ENCODE results near the gene IL10RA.

IL10RA gene

GRCh38 chr11:117978991-117979390 lies 7.2 kb upstream of the IL10RA start:
- no peak overlapping the region for H2AFZ ChIP-seq (ENCODE audit: low read depth, low read length)
- H3K4me3 ChIP-seq (ENCODE audit: low read length) = no peak overlapping the region
- H3K36me3 ChIP-seq (replicated peaks; ENCODE audit: low read depth, low read length) = peaks cover 41% of the 10 kb centered on the region
- no peaks in the 10 kb centered on the region for H4K20me1 ChIP-seq (ENCODE audit: insufficient read depth, low read length)
- H3K4me2 ChIP-seq (ENCODE audit: low read length) = no peak overlapping the region
- peaks cover 40% of the 10 kb centered on the region for H3K4me1 ChIP-seq (ENCODE audit: low read length)
- H3K79me2 ChIP-seq (ENCODE audit: low read length) = peaks cover 9% of the 10 kb centered on the region
- no peaks in the 10 kb centered on the region for H3K27me3 ChIP-seq (ENCODE audit: low read depth, low read length)
- peak overlapping the region; percentile 45; the same call in 1 of the 2 replicates for H3K9ac ChIP-seq (ENCODE audit: low read length)
- no peak for TF ChIP-seq EZH2phosphoT487 (IDR thresholded peaks at IDR 0.05; ENCODE audit: low read depth)
- no peak for TF ChIP-seq CTCF (IDR thresholded peaks at IDR 0.05; ENCODE audit: low read depth, low read length)
- no peaks in the 10 kb centered on the region for H3K9me3 ChIP-seq (ENCODE audit: insufficient read depth, low read length)
- H3K27ac ChIP-seq (ENCODE audit: low read length) = no peak overlapping the region

- Histone ChIP-seq H4K20me1 (ENCODE audit: insufficient read depth, low read length) (no peaks in the 10 kb centered on the region), H2AFZ (ENCODE audit: low read depth, low read length) (no peak overlapping the region), H3K27ac (ENCODE audit: low read length) (peak overlapping the region; percentile 62), H3K9me3 (ENCODE audit: insufficient read depth, low read length) (no peaks in the 10 kb centered on the region), H3K9ac (ENCODE audit: low read length) (peak overlapping the region; percentile 45; the same call in 1 of the 2 replicates), H3K4me3 (ENCODE audit: low read length) (no peak overlapping the region; the same call in 1 of the 2 replicates), H3K36me3 (replicated peaks; ENCODE audit: low read depth, low read length) (peaks cover 48% of the 10 kb centered on the region), H3K27me3 (ENCODE audit: low read depth, low read length) (no peaks in the 10 kb centered on the region), H3K79me2 (ENCODE audit: low read length) (peaks cover 16% of the 10 kb centered on the region), H3K4me2 (ENCODE audit: low read length) (peak overlapping the region; percentile 50), H3K4me1 (ENCODE audit: low read length) (peaks cover 46% of the 10 kb centered on the region)
- TF ChIP-seq EZH2phosphoT487 (IDR thresholded peaks at IDR 0.05; ENCODE audit: low read depth) (no peak), CTCF (IDR thresholded peaks at IDR 0.05; ENCODE audit: low read depth, low read length) (no peak)
Observed at GRCh38 chr11:117979481-117980211, 6.5 kb upstream of the IL10RA start.

- peak overlapping the region; percentile 6; the same call in 1 of the 2 replicates for H3K4me3 ChIP-seq (ENCODE audit: low read length)
- H3K9me3 ChIP-seq (ENCODE audit: insufficient read depth, low read length) = no peaks in the 10 kb centered on the region
- H3K36me3 ChIP-seq (replicated peaks; ENCODE audit: low read depth, low read length) = peaks cover 53% of the 10 kb centered on the region
- peaks cover 53% of the 10 kb centered on the region for H3K4me1 ChIP-seq (ENCODE audit: low read length)
- H3K9ac ChIP-seq (ENCODE audit: low read length) = peak overlapping the region; percentile 45; the same call in 1 of the 2 replicates
- TF ChIP-seq EZH2phosphoT487 (IDR thresholded peaks at IDR 0.05; ENCODE audit: low read depth) = no peak
- no peak for TF ChIP-seq CTCF (IDR thresholded peaks at IDR 0.05; ENCODE audit: low read depth, low read length)
- no peaks in the 10 kb centered on the region for H3K27me3 ChIP-seq (ENCODE audit: low read depth, low read length)
- peak overlapping the region; percentile 62 for H3K27ac ChIP-seq (ENCODE audit: low read length)
- H3K79me2 ChIP-seq (ENCODE audit: low read length) = peaks cover 22% of the 10 kb centered on the region
- H2AFZ ChIP-seq (ENCODE audit: low read depth, low read length) = no peak overlapping the region
- peak overlapping the region; percentile 50 for H3K4me2 ChIP-seq (ENCODE audit: low read length)
- no peaks in the 10 kb centered on the region for H4K20me1 ChIP-seq (ENCODE audit: insufficient read depth, low read length)
Observed at GRCh38 chr11:117980280-117980679, 5.9 kb upstream of the IL10RA start.

GRCh38 chr11:117980720-117981119 lies 5.5 kb upstream of the IL10RA start:
- peak overlapping the region; percentile 62 for H3K27ac ChIP-seq (ENCODE audit: low read length)
- H2AFZ ChIP-seq (ENCODE audit: low read depth, low read length) = no peak overlapping the region
- H3K27me3 ChIP-seq (ENCODE audit: low read depth, low read length) = no peaks in the 10 kb centered on the region
- H3K36me3 ChIP-seq (replicated peaks; ENCODE audit: low read depth, low read length) = peaks cover 49% of the 10 kb centered on the region
- no peaks in the 10 kb centered on the region for H4K20me1 ChIP-seq (ENCODE audit: insufficient read depth, low read length)
- TF ChIP-seq CTCF (IDR thresholded peaks at IDR 0.05; ENCODE audit: low read depth, low read length) = no peak
- TF ChIP-seq EZH2phosphoT487 (IDR thresholded peaks at IDR 0.05; ENCODE audit: low read depth) = no peak
- H3K4me2 ChIP-seq (ENCODE audit: low read length) = peak overlapping the region; percentile 50
- peaks cover 26% of the 10 kb centered on the region for H3K79me2 ChIP-seq (ENCODE audit: low read length)
- peaks cover 53% of the 10 kb centered on the region for H3K4me1 ChIP-seq (ENCODE audit: low read length)
- H3K9ac ChIP-seq (ENCODE audit: low read length) = peak overlapping the region; percentile 45; the same call in 1 of the 2 replicates
- H3K9me3 ChIP-seq (ENCODE audit: insufficient read depth, low read length) = no peaks in the 10 kb centered on the region
- peak overlapping the region; percentile 6; the same call in 1 of the 2 replicates for H3K4me3 ChIP-seq (ENCODE audit: low read length)

All from OCI-LY3 (cell line).